GM20000 (cell line): ENCODE data around the gene CDH24.

ENCODE experiments used
- DNase-seq: peaks from one replicate; pipeline ENCODE4 v3.0.0; 2012; ENCODE audit warnings: low spot score
- TF ChIP-seq, protein P1 (sequence below): IDR thresholded peaks from 2 replicates; pipeline ENCODE4 v1.5.1; 2012; ENCODE audit warnings: mild to moderate bottlenecking, control low read depth; ENCODE audit errors: extremely low read depth, missing control alignments

The CDH24 gene

DNA sequence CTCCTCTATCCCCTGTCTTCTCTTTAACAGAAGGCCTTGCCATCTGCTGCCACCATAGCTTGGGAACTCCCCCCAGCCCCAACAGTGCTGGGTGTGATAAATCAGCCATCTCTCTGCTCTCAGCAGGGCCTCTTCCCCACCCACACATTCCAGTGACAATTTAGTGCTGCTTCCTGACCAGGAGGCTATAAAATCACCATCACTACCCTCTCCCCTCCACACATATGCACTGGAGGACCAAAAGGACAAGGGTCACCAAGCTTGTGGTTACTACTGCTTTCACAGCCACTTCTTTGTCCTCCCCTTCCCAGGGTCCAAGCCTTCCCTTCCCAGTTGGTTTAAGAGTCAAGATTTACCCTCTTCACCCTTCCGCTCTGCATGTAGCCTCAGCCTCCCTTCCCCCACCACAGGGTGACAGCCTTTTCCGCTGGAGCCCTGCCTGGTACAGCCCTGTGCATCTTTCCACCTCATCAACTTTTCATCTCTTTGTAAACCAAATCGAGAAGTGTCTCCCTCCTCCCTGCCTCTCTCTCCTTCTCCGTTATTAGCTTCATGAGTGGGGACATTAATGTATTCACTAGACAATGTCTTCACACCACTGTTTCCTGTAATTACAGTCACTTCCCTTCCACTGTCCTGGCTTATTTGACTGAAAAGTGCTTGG, 32.0 kb downstream of the CDH24 start:
- no peak for DNase-seq
- TF ChIP-seq, protein P1, sequence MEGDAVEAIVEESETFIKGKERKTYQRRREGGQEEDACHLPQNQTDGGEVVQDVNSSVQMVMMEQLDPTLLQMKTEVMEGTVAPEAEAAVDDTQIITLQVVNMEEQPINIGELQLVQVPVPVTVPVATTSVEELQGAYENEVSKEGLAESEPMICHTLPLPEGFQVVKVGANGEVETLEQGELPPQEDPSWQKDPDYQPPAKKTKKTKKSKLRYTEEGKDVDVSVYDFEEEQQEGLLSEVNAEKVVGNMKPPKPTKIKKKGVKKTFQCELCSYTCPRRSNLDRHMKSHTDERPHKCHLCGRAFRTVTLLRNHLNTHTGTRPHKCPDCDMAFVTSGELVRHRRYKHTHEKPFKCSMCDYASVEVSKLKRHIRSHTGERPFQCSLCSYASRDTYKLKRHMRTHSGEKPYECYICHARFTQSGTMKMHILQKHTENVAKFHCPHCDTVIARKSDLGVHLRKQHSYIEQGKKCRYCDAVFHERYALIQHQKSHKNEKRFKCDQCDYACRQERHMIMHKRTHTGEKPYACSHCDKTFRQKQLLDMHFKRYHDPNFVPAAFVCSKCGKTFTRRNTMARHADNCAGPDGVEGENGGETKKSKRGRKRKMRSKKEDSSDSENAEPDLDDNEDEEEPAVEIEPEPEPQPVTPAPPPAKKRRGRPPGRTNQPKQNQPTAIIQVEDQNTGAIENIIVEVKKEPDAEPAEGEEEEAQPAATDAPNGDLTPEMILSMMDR, result no peak

DNA sequence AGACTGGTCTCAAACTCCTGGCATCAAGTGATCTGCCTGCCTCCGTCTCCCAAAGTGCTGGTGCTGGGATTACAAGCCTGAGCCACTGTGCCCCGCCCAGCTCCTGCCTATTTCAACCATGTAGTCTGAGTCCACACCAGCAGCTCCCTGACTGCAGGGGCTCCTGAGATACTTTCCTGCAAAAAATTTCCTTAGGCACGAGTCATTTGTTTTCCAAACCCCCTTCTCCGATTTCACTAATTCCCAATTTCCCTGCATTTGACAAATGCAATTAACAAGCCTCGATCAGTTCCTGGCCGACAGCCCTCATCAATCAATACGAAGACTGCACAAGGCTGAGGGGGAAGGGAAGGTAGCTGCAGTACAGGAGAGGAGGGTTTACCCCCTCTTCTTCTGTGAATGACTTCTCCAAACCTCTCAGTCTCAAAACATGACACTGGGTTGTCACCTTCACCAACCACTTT, 32.7 kb downstream of the CDH24 start:
- TF ChIP-seq, protein P1, result no peak
- DNase-seq, result no peak

DNA sequence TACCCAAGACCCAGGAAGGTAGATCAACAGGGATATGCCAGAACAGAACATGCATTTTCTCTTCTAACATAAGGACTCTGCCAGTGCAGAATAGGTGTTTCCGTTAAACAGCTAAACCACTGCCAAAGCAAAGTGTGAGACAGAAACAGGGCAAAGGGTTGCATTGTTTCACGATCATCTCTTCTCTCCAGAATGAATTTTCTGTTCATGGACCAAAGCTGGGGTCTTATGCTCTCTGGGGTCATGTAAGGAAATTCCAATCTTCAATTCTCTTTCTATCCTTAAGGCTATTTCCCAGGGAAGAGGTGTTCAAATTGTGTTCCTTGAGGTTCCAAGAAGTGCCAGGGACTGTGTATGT, 33.5 kb downstream of the CDH24 start:
- TF ChIP-seq, protein P1, result no peak
- DNase-seq, result no peak

DNA sequence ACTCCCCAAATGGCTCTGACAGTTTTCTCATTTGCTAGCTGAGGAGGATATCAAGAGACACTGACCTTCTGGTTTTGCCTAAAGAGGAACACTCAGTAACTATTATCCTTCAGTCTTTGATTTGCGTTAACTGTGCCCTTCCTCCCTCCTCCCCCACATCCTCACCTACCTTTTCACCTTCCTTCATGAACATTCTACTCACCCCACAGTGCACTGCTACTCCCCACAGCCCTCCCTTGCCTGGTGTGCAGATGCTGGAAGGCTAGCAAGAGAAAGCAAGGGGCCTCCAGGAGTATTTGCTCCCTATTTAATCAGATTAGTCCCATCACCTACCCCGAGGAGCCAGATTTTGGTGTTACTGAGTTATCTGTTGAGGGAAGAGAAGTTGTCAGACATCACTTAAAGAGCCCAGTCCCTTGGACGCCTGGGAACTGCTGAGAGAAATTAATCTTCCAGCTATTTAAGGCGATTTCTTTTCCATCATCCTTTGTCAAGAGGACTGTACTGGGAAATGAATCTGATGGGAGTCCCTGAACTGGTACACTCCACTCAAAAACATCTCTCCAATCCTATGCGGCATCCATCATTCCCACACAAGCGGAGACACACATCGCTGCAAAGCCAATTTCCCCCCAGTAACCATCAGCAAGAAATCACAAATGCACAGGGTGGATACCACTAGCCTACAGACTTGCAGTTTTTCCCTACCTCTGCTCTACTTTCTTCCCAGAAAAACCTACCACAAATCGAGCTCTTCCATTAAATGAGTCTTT, 34.1 kb downstream of the CDH24 start:
- no peak for DNase-seq
- TF ChIP-seq, protein P1, result no peak

DNA sequence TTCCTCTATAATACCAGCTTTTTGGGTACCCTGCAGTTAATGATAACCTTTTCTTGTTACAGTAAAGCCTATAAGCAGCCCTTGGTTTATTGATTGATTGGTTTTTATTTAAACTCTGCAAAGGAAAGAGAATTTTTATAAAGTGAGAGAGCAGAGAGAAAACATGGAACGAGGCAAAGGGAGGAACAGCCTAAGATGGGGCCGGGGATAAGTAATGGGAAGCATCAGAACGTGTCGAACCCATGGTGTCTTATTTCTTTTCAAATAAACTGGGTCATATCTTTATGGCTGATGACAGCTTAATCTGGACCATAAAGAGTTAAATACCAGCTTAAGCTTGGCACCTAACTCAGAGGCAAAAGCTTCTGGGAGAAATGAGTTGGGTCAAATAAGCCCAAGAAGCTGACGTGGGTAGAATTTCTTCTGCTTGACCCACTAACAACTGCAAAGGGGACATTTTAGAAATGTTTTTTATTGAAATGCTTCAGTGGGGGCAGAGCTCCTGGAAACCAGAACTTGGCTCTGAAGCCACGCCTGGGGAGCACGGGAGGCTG, 35.4 kb downstream of the CDH24 start:
- DNase-seq, result no peak
- TF ChIP-seq, protein P1, result no peak

DNA sequence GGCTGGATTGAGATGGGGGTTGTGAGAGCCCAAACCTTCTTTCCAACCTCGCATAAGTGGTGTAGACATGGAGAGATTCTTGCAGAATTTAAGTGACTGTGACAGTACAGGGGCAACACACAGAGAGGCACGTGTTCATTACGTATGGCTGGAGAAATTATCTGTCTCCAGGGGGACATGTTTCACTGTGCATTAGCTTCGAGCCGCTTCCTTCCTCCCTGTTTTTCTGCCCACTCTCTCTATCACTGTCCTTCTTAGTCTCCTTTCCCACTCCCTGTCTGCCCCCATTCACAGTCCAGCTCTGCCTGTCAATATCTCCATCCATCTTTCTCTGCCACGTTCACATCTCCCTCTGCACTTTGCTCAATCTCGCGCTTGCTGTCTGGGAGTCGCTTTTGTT, 35.9 kb downstream of the CDH24 start:
- no peak for DNase-seq
- TF ChIP-seq, protein P1, result no peak
